NB4 (cell line): Measurements from ENCODE around the gene CNTNAP2.

Source experiments
- DNase-seq: peaks from one replicate; pipeline ENCODE4 v3.0.0; 2010; ENCODE audit warnings: low read depth
- H3K4me3 ChIP-seq: one replicate; pipeline ENCODE4 v1.5.1; 2011; ENCODE audit warnings: mild to moderate bottlenecking, low read depth, low read length, moderate library complexity
- CTCF ChIP-seq: IDR thresholded peaks from one replicate; pipeline ENCODE4 v1.5.1; 2012; ENCODE audit warnings: low read depth, low read length
- MYC ChIP-seq: IDR thresholded peaks from 2 replicates; pipeline ENCODE4 v1.6.1; 2011; ENCODE audit warnings: low read depth, low read length
- POLR2A ChIP-seq: IDR thresholded peaks from 2 replicates; pipeline ENCODE4 v1.6.1; 2011; ENCODE audit warnings: mild to moderate bottlenecking; ENCODE audit not compliant: insufficient read length; ENCODE audit errors: extremely low read depth
- TF ChIP-seq, protein P1 (sequence below): IDR thresholded peaks from 2 replicates; pipeline ENCODE4 v1.6.1; 2011; ENCODE audit warnings: low read depth, low read length

CNTNAP2 gene

DNA sequence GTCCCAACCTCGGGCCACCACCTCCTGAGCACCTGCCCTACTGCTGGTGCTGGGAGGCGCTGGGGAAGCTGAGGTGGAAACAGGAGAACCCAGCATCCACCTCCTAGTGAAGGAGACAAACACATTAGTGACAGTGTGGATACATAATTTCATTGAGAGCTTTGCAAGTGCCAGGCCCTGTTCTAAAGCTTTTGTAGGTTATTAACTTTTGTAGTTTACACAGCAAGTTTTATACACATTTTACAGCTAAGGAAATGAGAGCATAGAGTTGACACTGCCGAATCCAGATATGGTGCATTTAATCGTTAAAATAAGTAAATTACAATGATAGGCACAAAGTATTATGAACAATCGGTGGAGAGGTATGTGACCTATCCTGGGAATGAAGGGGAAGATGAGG lies 2007.9 kb downstream of the CNTNAP2 start:
- no peak overlapping the region for H3K4me3 ChIP-seq
- no peak for DNase-seq
- no peak for TF ChIP-seq CTCF
- TF ChIP-seq POLR2A: no peak
- TF ChIP-seq MYC: no peak
- TF ChIP-seq, protein P1, sequence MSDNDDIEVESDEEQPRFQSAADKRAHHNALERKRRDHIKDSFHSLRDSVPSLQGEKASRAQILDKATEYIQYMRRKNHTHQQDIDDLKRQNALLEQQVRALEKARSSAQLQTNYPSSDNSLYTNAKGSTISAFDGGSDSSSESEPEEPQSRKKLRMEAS: no peak

DNA sequence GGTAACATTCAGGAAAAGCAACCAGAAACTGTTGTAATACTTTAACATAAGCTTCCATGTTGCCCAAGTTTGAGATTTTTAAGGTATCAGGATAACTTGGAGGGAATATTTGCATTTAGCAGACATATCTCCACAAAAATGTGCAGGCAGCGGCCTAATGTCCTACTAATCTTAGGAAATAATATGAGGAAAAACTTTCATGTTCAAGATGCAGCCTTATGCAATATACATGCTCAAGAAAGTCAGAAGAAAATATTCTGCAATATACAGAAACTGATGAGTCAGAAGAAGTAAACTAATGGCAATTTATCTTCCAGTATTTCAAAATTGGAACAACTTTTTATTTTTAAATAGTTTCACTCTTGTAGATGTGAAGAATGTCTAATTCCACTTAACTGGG lies 2010.8 kb downstream of the CNTNAP2 start:
- TF ChIP-seq CTCF (no peak), POLR2A (no peak)
- H3K4me3 ChIP-seq: no peak overlapping the region
- no peak for DNase-seq

DNA sequence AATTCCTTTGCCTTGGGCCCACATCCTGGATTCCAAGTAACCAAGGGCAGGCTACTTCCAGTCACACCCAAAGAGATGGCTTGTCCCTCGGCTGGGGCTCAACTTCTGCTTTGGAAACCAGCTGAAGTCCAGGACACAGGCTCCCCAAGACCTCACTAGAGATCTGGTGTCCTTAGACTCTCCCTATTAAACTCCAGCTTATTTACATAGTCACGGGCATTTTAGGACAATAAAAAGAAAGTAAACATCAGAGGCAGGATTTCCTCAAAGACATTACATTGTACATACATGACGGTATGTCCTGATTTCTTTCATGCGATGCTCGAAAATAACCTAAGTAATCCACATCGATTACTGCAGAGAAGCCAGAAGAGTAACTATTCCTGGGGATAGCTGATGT lies 2012.4 kb downstream of the CNTNAP2 start:
- DNase-seq: no peak
- TF ChIP-seq, protein P1: no peak
- TF ChIP-seq MYC (no peak), CTCF (no peak), POLR2A (no peak)

GRCh38 chr7:148135116-148135515 lies 2018.5 kb downstream of the CNTNAP2 start:
- TF ChIP-seq MYC: no peak
- TF ChIP-seq CTCF: no peak
- no peak for TF ChIP-seq POLR2A
- TF ChIP-seq, protein P1: no peak
- no peak for DNase-seq

More for the DNA sequence above, 2012.4 kb downstream of the CNTNAP2 start:
- H3K4me3 ChIP-seq: no peak overlapping the region

GRCh38 chr7:148135997-148136396 lies 2019.4 kb downstream of the CNTNAP2 start:
- TF ChIP-seq, protein P1: no peak
- TF ChIP-seq POLR2A: no peak
- TF ChIP-seq CTCF: no peak
- TF ChIP-seq MYC: no peak
- no peak overlapping the region for H3K4me3 ChIP-seq

More at GRCh38 chr7:148135116-148135515, 2018.5 kb downstream of the CNTNAP2 start:
- H3K4me3 ChIP-seq: no peak overlapping the region

GRCh38 chr7:148142660-148143248 lies 2026.2 kb downstream of the CNTNAP2 start:
- TF ChIP-seq MYC (no peak), CTCF (peak; percentile 72), POLR2A (no peak)
- H3K4me3 ChIP-seq: no peak overlapping the region
- DNase-seq: peak; percentile 62

More at GRCh38 chr7:148135997-148136396, 2019.4 kb downstream of the CNTNAP2 start:
- DNase-seq: no peak
